ENCODE results near the gene TTC7B. TPM values are rescaled to one million over a fixed set of nuclear protein-coding genes. Genes with fewer than 3 reads are reported as not detected.

Gene TTC7B
- total and polyA plus RNA-seq, 9 of the 15 experiments (the other 6 are each of a cell fraction or from before 2014, with no cell fraction given) = 2.2 to 77.2 (median 36.7) TPM

GRCh38 chr14:90538095-90538494 is 278.1 kb downstream of the TTC7B start:
- Histone ChIP-seq H3K9me3 (replicated peaks; ENCODE audit: control insufficient read depth, insufficient read depth, low read depth, low read length) (no peaks in the 10 kb centered on the region), H3K4me2 (ENCODE audit: insufficient read depth, low read length) (no peak overlapping the region), H3K9ac (ENCODE audit: insufficient read depth in 1 of 2, low read depth in 2 of 2, low read length in 2 of 2) (no peak overlapping the region), H3K36me3 (ENCODE audit: control insufficient read depth, insufficient read depth, low read length) (no peaks in the 10 kb centered on the region), H3K27ac (ENCODE audit: extremely low read depth, low read depth, low read length) (no peak overlapping the region), H3K4me1 (replicated peaks in 1 of 2; ENCODE audit: control insufficient read depth in 2 of 2, insufficient read depth in 2 of 2, low read length in 2 of 2) (peaks cover 12 to 40% of the 10 kb centered on the region in 2 experiments; a peak in 4 of 5 replicates), H3K27me3 (ENCODE audit: control insufficient read depth in 2 of 2, insufficient read depth in 2 of 2, low read length in 2 of 2) (no peaks in the 10 kb centered on the region), H2AFZ (ENCODE audit: low read depth, low read length) (no peak overlapping the region), H3K79me2 (ENCODE audit: control insufficient read depth, insufficient read depth, low read length) (no peaks in the 10 kb centered on the region), H3K4me3 (no peak overlapping the region), H4K20me1 (replicated peaks; ENCODE audit: control insufficient read depth, insufficient read depth, low read length) (no peaks in the 10 kb centered on the region), H3K9me1 (ENCODE audit: control insufficient read depth, insufficient read depth, low read length) (peaks cover 2% of the 10 kb centered on the region)
- no peak for DNase-seq (ENCODE audit: extremely low read depth in 1 of 4, low spot score in 3 of 4)
- ATAC-seq = no peak
- FAIRE-seq = no peak
- WGBS (ENCODE audit: insufficient coverage, low coverage, missing lambda C conversion rate) = 68% methylated on average over 6 of the region's 10 CpGs
- in situ Hi-C loops (cut with MboI) (no loop called here), intact Hi-C loops (cut with micrococcal nuclease) (no loop called here)
- POLR2A ChIA-PET = no interaction called here
- CTCF ChIA-PET (ENCODE audit: low intra/inter-chr PET ratio) = no interaction called here
- BruUV-seq (replicated peaks) = no TSS peak
- TF ChIP-seq ZFP36 (IDR thresholded peaks at IDR 0.05; ENCODE audit: low read depth, low read length, partially characterized antibody) (no peak), JUND (IDR thresholded peaks at IDR 0.05; ENCODE audit: borderline replicate concordance, low read depth, low read length) (no peak), JUND (tag; IDR thresholded peaks at IDR 0.05; ENCODE audit: borderline replicate concordance, low read depth, low read length) (no peak), CREB5 (CRISPR knock-in tag; IDR thresholded peaks at IDR 0.05) (no peak), DPF2 (IDR thresholded peaks at IDR 0.05) (no peak), HSF4 (CRISPR knock-in tag; IDR thresholded peaks at IDR 0.05; ENCODE audit: borderline replicate concordance) (no peak), RNF219 (CRISPR knock-in tag; IDR thresholded peaks at IDR 0.05) (no peak), HMGXB4 (CRISPR knock-in tag; IDR thresholded peaks at IDR 0.05) (no peak), ZBTB34 (CRISPR knock-in tag; IDR thresholded peaks at IDR 0.05) (no peak), SMC3 (conservative IDR thresholded peaks at IDR 0.05; ENCODE audit: insufficient read depth, low read depth, low read length) (no peak), SREBF1 (IDR thresholded peaks at IDR 0.05; ENCODE audit: borderline replicate concordance, low read depth, low read length) (no peak), TAF15 (IDR thresholded peaks at IDR 0.05; ENCODE audit: low read depth, low read length) (no peak), ZZZ3 (IDR thresholded peaks at IDR 0.05) (no peak)

Data from K562 (cell line).